HepG2 (cell line): Measurements from ENCODE around the gene ZNF222. TPM values are rescaled to one million over a fixed set of nuclear protein-coding genes. Genes with fewer than 3 reads are reported as not detected.

ENCODE experiments used
- GTF3A ChIP-seq: sonication (generic); formaldehyde crosslinking; conservative IDR thresholded peaks from 2 replicates; pipeline ENCODE4 v1.4.0; 2020; ENCODE audit warnings: mild to moderate bottlenecking, missing genetic modification reagents
- HCFC1 ChIP-seq: fragments of 150-350 bp; IDR thresholded peaks from 2 replicates; pipeline ENCODE4 v1.6.1; 2014; ENCODE audit warnings: low read depth, low read length
- ISL2 ChIP-seq: sonication (generic); formaldehyde crosslinking; IDR thresholded peaks from 2 replicates; pipeline ENCODE4 v1.5.0; 2020; ENCODE audit warnings: missing genetic modification reagents
- ISX ChIP-seq: sonication (generic); formaldehyde crosslinking; conservative IDR thresholded peaks from 2 replicates; pipeline ENCODE4 v1.5.0; 2020; ENCODE audit warnings: missing genetic modification reagents
- KIAA2018 ChIP-seq: sonication (generic); formaldehyde crosslinking; IDR thresholded peaks from 2 replicates; pipeline ENCODE4 v1.5.0; 2020; ENCODE audit warnings: mild to moderate bottlenecking, missing genetic modification reagents, borderline replicate concordance
- MAFG ChIP-seq: sonication (generic); formaldehyde crosslinking; IDR thresholded peaks from 2 replicates; pipeline ENCODE4 v1.5.1; 2020; ENCODE audit warnings: mild to moderate bottlenecking, missing genetic modification reagents
- NFATC3 ChIP-seq: sonication (generic); formaldehyde crosslinking; IDR thresholded peaks from 2 replicates; pipeline ENCODE4 v1.5.1; 2020; ENCODE audit warnings: mild to moderate bottlenecking, missing genetic modification reagents
- ONECUT2 ChIP-seq: sonication (generic); formaldehyde crosslinking; IDR thresholded peaks from 2 replicates; pipeline ENCODE4 v1.4.0; 2020; ENCODE audit warnings: missing genetic modification reagents
- PBX2 ChIP-seq: IDR thresholded peaks from 2 replicates; pipeline ENCODE4 v1.6.1; 2016; ENCODE audit warnings: control low read depth
- STAT5B ChIP-seq: sonication (generic); formaldehyde crosslinking; IDR thresholded peaks from 2 replicates; pipeline ENCODE4 v1.4.0; 2020; ENCODE audit warnings: missing genetic modification reagents
- TEAD2 ChIP-seq: sonication (generic); formaldehyde crosslinking; IDR thresholded peaks from 2 replicates; pipeline ENCODE4 v1.9.0; 2021; ENCODE audit warnings: missing genetic modification reagents
- THRA ChIP-seq: sonication (generic); formaldehyde crosslinking; IDR thresholded peaks from 2 replicates; pipeline ENCODE4 v1.4.0; 2020; ENCODE audit warnings: missing genetic modification reagents, borderline replicate concordance
- ZFYVE20 ChIP-seq: sonication (generic); formaldehyde crosslinking; IDR thresholded peaks from 2 replicates; pipeline ENCODE4 v1.8.0; 2023; ENCODE audit warnings: low read depth, mild to moderate bottlenecking, moderate library complexity, missing genetic modification reagents, borderline replicate concordance
- ZIK1 ChIP-seq: sonication (generic); formaldehyde crosslinking; IDR thresholded peaks from 2 replicates; pipeline ENCODE4 v1.5.0; 2020; ENCODE audit warnings: mild to moderate bottlenecking, low read depth, missing genetic modification reagents, borderline replicate concordance
- ZMYM4 ChIP-seq: sonication (generic); formaldehyde crosslinking; IDR thresholded peaks from 2 replicates; pipeline ENCODE4 v1.8.1; 2023; ENCODE audit warnings: mild to moderate bottlenecking, missing genetic modification reagents
- ZNF12 ChIP-seq: sonication (generic); formaldehyde crosslinking; IDR thresholded peaks from 2 replicates; pipeline ENCODE4 v1.5.0; 2020; ENCODE audit warnings: missing genetic modification reagents
- ZNF251 ChIP-seq: sonication (generic); formaldehyde crosslinking; IDR thresholded peaks from 2 replicates; pipeline ENCODE4 v1.9.0; 2021; ENCODE audit warnings: mild to moderate bottlenecking, missing genetic modification reagents
- ZNF329 ChIP-seq: sonication (generic); formaldehyde crosslinking; IDR thresholded peaks from 2 replicates; pipeline ENCODE4 v1.9.0; 2021; ENCODE audit warnings: low read depth, mild to moderate bottlenecking, missing genetic modification reagents
- ZNF629 ChIP-seq: sonication (generic); formaldehyde crosslinking; conservative IDR thresholded peaks from 2 replicates; pipeline ENCODE4 v1.5.0; 2020; ENCODE audit warnings: missing genetic modification reagents
- polyA plus RNA-seq, 8 experiments: library from polyadenylated mRNA; depleted of rRNA in 3 of 8; stranded (reverse) in 7 of 8; unstranded in 1 of 8; fragments of >200 nt; fragmentation: Illumina TruSeq in 4 of 8; extraction: Trizol in 4 of 8; gene quantifications; 2 replicates each; pipeline versions ENCODE4 v1.2.1 to v1.2.3, GENCODE V29; 2011 to 2016; ENCODE audit warnings: low read depth in 4 of 8, missing spikeins in 1 of 8, mixed read lengths in 1 of 8; ENCODE audit not compliant: insufficient read depth in 1 of 8
- total RNA-seq, 5 experiments: library from RNA; depleted of rRNA; stranded (reverse); fragments of >200 nt; fragmentation: Illumina TruSeq; extraction: Trizol; gene quantifications; 2 replicates each; pipeline ENCODE4 v1.2.3, GENCODE V29; 2016; ENCODE audit warnings: low read depth in 1 of 5
- TF ChIP-seq, protein P1 (sequence below): sonication (generic); formaldehyde crosslinking; IDR thresholded peaks from 2 replicates; pipeline ENCODE4 v1.4.0; 2020; ENCODE audit warnings: missing genetic modification reagents

ZNF222 gene
- total and polyA plus RNA-seq, 2 of the 13 experiments (the other 11 are each of a cell fraction or from before 2014, with no cell fraction given), result 2.2 to 6.2 TPM

- TF ChIP-seq TEAD2 (CRISPR knock-in tag) (no peak), ISL2 (CRISPR knock-in tag) (peak; percentile 30; the same call in 1 of the 2 replicates), ZNF12 (CRISPR knock-in tag) (0 out of 2 replicates have a peak, but pooled peaks have one; percentile 46), KIAA2018 (CRISPR knock-in tag) (no peak), NFATC3 (no peak), ISX (CRISPR knock-in tag) (no peak), ZFYVE20 (no peak), STAT5B (no peak), ZNF329 (no peak; the same call in 1 of the 2 replicates), MAFG (no peak), GTF3A (CRISPR knock-in tag) (no peak), ZMYM4 (CRISPR knock-in tag) (no peak), ONECUT2 (no peak), HCFC1 (peak; percentile 91), ZNF629 (CRISPR knock-in tag) (no peak), PBX2 (no peak), THRA (CRISPR knock-in tag) (peak; percentile 66; the same call in 1 of the 2 replicates), ZIK1 (CRISPR knock-in tag) (no peak), ZNF251 (CRISPR knock-in tag) (no peak)
- TF ChIP-seq, protein P1, sequence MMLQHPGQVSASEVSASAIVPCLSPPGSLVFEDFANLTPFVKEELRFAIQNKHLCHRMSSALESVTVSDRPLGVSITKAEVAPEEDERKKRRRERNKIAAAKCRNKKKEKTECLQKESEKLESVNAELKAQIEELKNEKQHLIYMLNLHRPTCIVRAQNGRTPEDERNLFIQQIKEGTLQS (CRISPR knock-in tag), result 0 out of 2 replicates have a peak, but pooled peaks have one; percentile 44
Measured at GRCh38 chr19:44071824-44072542, 46.8 kb downstream of the ZNF222 start, which contains the start of gene ZNF284 (continued).
